Myocyte (in vitro differentiated cells): ENCODE measurements around the gene URM1. TPM values are rescaled to one million over a fixed set of nuclear protein-coding genes. Genes with fewer than 3 reads are reported as not detected.

Experiments used
- DNase-seq: peaks from one replicate; pipeline ENCODE4 v3.0.0-alpha.2; 2012; ENCODE audit warnings: low read depth
- total RNA-seq: library from RNA; depleted of rRNA; stranded (reverse); fragments of >200 nt; gene quantifications from 2 replicates; pipeline ENCODE4 v1.2.3, GENCODE V29; 2014

URM1 gene
- total RNA-seq, 1 donor from 2014 or later = 43.5 TPM

DNA sequence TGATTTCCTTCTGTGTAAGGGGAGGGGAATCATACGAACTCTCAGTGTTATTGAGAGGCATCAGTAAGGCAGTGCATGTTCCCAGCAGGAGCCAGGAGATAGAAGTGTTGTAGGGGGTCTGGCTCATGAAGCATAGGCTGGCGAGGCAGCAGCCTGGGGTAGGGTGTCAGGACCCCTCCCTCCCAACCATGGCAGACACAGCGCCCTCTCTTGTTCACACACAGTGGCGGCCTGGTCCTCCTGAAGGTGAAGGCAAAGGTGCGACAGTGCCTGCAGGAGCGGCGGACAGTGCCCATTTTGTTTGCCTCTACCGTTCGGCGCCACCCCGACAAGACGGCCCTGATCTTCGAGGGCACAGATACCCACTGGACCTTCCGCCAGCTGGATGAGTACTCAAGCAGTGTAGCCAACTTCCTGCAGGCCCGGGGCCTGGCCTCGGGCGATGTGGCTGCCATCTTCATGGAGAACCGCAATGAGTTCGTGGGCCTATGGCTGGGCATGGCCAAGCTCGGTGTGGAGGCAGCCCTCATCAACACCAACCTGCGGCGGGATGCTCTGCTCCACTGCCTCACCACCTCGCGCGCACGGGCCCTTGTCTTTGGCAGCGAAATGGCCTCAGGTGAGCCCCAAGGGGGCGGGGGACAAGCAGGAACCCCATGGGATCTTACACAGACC lies 26.1 kb upstream of the URM1 start:
- DNase-seq = no peak

DNA sequence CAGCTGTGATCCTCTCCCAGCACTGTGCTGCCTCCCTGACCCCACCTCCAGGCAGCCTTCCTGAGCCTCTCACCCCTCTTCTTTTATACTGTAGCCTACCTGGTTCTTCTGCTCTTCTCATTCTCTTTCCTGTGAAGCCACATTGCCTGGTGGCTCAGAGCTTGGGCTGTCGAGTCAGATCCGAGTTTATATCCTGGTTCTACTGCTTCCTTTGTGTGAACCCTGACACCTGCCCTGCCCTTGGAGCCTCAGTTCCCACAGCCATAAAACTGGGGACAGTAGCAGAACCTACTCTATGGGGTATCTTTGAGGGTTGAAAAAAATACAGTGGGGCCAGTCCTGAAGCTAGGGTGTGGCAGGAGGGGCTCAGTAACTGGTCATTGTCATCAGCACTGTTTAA lies 22.0 kb upstream of the URM1 start:
- no peak for DNase-seq

DNA sequence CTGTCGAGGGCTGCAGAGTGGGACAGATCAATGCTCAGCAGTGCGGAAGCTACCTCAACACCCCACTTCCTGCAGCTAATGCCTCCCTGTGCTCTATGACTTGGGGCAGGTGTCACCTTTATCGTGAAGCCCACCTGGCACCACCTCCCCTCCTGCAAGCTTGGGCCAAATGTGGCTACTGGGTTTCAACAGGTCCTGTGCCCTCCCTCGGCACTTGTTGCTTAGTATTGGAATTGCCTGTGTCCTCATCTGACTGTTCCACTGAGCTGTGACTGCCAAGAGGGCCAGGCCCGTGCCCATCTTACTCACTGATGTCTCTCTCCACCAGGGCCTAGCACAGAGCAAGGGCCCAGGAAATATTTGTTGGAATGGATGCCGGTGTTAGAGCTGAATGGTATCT lies 21.4 kb upstream of the URM1 start:
- no peak for DNase-seq

DNA sequence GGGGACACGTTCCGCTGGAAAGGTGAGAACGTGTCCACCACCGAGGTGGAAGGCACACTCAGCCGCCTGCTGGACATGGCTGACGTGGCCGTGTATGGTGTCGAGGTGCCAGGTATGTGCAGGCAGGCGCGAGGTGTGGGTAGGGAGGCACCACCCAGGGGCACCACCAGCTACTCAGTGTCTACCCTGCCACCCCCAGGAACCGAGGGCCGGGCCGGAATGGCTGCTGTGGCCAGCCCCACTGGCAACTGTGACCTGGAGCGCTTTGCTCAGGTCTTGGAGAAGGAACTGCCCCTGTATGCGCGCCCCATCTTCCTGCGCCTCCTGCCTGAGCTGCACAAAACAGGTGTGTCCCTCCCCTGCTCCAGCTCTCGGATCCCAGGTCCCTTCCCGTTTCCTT lies 15.7 kb upstream of the URM1 start:
- DNase-seq = no peak

DNA sequence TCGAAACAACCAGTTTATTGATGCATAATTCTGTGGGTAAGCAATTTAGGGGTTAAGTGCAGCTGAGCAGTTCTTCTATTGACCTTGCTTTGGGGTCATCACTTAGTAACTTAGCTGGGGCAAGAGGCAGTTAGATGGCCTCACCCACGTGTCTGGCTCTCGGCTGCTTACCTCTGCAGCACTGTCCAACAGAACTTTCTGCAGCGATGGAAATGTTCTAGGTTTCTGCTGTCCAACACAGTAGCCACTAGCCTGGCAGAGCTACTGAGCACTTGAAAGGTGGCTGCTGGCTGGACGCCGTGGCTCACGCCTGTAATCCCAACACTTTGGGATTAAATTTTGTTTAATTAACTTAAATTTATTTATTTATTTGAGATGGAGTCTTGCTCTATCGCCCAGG lies 13.1 kb upstream of the URM1 start:
- DNase-seq = no peak

DNA sequence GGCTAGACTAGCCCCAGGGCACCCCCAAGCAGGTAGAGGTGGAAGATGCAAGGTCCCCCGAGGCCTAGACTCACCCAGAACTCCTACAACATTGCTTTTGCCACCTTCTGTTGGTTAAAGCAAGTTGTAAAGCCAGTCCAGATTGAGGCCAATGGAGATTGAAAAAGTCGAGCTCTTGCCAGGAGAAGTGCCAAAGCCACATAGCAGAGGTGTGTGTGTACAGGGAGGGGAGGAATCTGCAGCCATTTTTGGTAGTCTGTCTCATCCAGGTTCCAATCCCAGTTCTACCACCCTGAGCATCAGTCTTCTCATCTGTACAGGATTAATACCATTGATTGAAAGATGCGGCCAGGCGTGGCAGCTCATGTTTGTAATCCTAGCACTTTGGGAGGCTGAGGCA lies 12.3 kb upstream of the URM1 start:
- no peak for DNase-seq

DNA sequence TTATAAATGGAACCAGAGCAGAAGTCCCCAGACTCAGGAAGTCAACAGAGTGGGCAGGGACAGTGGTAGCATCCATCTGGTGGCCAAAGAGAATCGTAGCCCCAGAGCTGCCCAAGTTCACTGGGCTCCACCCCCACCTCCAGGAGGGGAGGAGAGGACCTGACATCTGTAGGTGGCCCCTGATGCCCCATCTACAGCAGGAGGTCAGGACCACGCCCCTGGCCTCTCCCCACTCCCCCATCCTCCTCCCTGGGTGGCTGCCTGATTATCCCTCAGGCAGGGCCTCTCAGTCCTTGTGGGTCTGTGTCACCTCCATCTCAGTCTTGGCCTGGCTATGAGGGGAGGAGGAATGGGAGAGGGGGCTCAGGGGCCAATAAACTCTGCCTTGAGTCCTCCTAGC lies 10.3 kb upstream of the URM1 start:
- DNase-seq = no peak

DNA sequence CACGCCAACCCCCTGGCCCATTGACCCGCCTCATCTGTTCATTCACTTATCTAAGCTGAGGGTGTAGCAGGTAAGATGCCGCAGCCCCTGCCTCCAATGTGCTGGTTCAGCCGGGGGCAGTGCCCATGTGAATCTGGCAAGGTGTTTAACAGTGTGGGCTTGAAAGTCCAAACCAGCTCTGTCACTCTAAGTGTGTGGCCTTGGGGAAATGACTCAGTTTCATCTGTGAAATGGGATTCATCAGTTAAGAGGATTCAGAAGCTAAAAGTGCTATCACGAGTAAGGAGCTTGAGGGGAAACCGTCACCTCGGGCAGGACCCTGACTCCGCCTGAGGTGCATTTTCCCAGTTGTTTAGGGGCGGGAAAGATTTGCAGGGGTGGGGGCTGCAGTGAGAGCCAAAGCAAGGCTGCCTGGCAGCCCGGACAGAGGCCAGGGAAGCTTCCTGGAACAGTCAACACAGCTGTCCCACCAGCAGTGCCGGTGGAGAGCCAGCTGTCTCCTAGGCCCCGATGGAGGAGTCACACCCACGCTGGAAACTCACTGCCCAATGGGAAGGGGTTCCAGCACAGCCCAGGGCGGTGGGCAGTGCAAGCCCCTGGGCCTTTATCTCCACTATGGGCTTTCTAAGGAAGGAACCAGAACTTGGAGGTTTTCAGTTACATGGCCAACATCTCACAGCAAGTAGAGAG lies 9.7 kb upstream of the URM1 start:
- peak; percentile 91 for DNase-seq

DNA sequence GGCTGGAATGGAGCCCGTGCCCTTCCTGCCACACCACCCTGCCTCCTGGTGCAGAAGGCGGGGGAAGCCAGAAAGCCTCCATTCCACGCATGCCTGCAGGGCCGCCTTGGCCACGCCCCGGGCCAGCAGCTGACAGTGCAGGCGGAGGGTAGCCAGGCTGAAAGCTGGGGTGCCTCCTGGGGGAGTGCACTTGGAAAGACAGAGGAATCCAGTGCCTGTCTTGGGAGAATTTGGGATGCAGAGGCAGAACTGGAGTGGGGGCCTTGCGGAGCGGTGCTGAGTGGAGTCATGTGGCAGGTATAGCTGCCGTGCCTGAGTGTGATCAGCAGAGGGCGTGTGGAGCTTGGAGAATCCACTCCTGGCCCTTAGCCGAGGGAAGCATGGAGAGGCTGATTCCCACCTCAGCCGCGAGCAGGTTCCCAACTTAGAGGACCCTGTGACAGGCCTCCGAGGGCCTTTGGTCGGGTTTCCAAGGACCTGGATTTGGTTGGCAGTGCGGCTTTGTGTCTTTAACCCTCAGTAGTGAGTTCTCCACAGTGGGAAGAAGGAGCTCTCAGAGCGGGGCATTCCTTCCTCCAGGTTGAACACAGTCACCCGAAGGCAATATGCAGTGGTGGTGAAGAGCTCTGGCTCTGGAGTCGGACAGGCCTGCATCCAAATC lies 9.1 kb upstream of the URM1 start:
- peak; percentile 96 for DNase-seq

DNA sequence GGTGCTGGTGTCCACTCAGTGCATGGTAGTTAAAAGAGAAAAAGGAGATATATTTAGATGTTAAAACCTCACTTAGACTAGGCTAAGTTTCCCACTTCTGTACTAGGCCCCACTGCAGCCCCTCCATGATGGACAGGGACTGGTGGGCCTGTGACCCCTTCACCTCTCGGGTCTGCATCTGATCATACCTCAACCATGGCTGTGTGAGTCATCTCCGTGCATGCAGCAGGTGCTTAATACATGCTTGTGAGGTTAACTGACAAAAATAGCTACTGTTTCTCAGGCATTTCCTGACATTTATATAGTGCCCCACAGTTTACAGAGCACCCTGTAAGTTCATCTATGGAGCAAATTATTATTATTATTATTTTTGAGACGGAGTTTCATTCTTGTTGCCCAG lies 8.4 kb upstream of the URM1 start:
- peak; percentile 50 for DNase-seq

DNA sequence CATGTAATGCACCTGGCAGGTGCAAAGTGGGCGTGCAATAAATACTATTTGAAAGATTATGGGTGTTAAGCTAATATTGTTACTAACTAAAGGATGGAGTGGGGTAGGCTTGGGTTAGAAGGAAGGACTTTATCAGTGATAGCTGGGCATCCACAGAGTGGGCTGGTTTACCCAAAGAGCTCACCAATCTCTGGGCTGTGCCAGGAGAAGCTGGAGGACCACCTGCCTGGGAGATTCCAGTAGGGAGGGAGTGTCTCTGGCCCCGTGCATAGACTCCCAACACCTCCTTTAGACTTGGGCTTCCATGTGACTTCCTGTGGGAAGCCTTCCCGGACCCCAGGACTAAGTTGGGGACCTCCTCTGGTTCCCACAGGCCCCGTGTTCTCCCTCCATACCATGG lies 5.6 kb upstream of the URM1 start:
- DNase-seq = no peak

DNA sequence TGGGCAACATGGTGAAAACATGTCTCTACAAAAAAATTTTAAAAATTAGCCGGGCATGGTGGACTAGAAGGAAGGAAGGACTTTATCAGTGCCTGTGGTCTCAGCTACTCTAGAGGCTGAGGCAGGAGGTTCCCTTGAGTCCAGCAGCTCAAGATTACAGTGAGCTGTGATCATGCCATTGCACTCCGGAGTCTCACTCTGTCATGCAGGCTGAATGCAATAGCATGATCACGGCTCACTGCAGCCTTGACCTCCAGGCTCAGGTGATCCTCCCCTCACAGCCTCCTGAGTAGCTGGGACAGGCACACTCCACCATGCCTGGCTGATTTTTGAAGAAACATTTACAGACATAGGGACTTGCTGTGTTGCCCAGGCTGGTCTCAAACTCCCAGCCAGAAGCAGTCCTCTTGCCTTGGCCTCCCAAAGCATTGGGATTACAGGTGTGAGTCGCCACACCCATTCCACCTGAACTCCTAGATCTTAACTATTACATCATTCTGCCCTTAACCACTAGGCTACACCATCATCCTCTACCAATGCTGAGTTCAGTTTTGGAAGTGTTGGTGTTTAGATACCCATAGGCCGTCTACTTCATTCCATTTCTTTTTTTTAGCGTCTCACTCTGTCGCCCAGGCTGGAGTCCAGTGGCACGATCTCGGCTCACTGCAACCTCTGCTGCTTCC lies 2.0 kb upstream of the URM1 start:
- no peak for DNase-seq

DNA sequence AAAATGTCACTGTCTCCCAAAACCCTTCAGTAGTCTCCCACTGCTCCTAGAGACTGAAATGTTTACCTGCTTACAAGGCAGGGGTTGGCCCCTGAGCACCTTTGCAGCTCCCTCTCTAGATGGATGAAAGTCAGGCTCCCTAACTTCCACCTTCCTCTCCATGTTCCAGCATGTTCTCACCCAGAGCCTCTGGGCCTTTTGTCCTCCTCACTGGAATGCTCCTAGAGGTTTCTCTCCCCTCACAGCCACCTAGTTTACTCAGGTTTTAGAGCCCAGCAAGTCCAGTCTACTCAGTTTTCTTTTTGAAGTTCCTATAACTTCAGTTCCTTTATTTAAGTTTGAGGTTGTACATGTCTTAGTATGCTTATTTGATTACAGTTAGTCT lies 815 bp upstream of the URM1 start:
- no peak for DNase-seq

DNA sequence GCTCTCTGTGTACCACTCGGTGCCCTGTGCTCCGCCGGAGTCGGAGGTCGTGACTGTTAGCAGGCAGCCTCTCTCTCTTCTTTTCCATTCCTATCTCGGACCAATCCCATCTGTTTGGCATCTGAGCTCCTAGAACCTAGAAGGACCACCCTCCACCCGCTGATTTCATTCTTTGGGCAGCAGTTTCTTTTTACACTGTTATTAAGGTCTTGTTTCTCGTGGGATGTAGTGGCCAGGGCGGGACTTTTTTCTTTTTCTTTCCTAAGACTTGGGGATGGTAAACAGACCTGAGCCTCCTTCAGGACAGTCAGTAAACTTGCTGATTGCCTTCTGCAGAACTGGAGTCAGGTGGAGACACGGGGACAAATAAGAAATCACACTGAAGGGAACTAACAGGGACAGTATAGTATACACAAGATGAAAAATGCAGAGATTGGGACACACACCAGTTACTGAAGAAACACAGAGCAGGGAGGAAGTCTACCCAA lies 500 bp downstream of the URM1 start:
- no peak for DNase-seq

DNA sequence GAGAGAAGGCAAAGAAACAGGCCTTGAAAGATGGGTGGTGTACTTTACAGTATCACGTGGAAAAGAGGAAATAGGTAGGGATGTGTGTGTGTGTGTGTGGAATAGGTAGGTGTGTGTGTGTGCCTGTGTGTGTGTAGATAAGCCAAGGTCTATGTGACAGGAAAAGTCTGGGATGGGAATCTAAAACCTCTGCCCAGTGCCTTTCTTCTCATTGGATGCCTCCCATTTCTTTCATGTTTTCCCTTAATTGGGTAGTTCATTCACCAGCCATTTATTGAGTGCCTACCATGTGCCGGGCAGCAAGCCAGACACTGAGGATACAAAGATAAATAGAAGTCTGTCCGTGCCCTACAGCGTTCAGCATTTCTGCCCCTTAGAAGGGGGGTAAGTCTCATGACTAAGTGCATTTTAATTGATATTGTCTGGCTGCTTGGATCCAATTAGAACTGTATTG lies 1.0 kb downstream of the URM1 start:
- DNase-seq = no peak

DNA sequence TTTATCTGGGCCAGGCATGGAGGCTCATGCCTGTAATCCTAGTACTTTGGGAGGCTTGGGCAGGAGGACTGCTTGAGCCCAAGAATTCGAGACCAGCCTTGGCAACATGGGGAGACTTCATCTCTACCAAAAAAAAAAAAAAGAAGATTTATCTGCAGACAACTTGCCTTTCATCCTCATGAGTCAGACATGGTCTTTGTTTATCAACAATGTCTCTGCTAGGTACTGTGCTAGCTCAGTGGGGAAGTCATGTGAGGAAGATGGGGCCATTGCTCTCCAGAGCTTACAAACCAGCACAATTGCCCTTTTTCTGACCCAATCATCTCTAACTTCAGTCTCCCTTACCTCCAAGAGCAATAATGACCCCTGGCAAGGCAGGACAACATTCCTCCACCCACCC lies 1.6 kb downstream of the URM1 start:
- DNase-seq = no peak

DNA sequence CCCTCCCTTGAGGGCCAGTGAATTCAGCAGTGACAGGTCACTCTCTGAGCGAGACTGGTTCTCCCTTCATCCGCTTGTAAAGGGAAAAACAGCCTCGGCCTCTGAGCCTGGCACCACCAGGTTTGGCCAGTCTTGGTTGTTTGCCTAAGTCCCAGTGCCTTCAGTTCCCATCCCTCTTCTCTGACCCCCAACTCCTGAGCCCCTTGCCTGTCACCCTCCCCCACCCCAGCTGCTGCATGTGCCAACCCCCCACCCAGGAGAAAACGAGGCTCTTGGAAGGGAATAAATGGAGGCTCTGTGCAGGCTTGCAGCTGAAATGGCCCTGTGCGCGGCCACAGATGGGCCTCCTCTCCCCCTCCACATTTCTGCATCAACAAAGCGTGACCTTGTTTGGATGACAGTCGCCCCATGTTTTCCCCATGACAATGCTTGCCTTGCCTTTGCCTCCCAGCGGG lies 3.1 kb downstream of the URM1 start:
- no peak for DNase-seq

DNA sequence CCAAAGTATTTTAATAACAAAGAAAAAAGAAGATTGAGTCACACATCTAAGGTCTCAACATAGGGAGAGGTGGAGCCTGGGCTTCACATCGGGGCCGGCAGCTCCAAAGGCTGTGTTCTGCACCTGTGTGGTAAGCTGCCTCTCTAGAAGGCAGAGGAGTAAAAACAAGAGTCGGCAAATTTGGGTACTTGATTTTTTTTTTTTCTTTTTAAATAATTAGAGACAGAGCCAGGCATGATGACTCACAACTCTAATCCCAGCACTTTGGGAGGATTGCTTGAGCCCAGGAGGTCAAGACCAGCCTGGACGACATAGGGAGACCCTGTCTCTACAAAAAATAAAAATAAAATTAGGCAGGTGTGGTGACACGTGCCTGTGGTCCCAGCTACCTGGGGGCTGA lies 4.7 kb downstream of the URM1 start:
- no peak for DNase-seq

DNA sequence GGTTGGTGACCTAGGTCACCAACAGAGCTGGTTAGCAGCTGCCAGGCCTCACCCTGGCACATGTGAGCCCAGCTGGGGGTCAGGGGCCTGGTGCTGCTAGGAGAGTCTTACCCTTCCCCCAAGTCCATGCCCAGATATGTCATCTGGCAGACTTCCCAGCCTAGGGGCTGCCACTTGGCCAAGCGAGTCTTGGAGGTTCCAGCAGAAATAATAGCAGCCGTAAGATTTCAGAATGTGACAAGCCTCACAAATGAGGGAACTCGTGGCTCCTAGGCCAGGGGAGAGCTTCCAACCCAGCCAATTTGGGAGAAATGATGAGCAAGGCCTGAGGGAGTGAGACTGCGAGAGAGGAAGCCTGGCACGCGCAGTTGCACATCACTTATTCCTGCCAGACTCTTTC lies 11.1 kb downstream of the URM1 start:
- DNase-seq = peak; percentile 57

DNA sequence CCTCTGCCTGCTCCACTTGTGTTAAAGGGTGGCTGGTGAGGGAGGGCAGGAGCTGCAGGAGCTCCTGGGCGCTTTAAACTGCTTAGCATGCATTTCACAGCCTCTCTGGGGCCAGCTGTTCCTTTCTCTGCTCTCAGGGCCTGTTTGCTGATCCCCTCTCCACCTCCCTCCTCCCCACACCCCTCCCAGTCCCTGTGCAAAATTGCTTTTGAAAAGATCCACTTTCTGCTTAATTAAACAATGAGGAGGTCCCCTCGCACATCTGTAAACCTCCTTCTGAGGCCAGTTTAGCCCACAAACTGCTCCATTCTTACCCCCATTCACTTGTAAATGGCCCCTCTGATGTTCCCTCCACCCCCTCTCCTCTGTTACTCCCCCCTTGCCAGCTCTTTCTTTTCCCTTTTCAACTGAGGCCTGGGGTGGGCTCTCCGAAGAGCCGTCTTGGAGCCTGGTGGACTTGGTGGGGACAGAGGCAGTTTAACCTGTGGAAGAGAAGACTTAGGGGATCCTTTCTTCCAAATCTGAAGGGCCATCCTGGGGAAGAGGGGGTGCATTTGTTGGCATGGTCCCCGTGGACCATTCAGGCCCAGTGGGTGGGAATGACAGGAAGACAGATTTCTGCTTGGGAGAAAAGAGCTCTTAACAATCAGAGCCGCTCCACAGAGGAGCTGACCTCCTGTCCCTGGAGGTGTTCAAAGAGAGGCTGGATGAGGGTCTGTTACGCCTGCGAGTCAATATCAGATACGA lies 12.0 kb downstream of the URM1 start:
- peak; percentile 42 for DNase-seq

DNA sequence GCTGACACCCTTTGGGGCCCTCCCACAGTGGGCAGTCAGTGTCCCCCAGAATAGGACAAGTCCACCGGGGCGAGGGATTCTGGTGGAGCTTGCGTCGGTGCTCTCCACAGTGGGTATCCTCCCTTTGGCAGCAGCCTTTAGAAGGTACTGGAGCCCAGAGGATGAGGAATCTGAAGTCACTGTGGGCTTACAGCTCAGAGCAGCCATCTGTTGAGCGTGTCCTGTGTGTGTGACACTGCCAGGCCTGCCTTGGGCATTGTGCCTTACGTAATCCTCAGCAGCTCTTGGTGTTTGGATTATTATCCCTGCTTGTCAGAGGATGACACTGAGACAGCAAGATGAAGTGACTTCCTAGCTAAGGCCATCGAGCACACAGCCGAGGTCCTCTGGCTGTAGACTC lies 12.6 kb downstream of the URM1 start:
- DNase-seq = no peak
